Body of pancreas (tissue), 4 donors: ENCODE data around the gene TBL1X. TPM values are rescaled to one million over a fixed set of nuclear protein-coding genes. Genes with fewer than 3 reads are reported as not detected.
A peak's percentile ranks its signal among the peaks of the same experiment; 100 is the strongest.

Experiments
- ATAC-seq: fragments of 150-250 bp; one replicate; pipeline ENCODE4 v1.9.1; 2016
- DNase-seq, 4 donors: peaks; one replicate each; pipeline ENCODE4 v3.0.0-alpha.2; 2019
- H3K27ac ChIP-seq, 4 donors: fragments of 200-600 bp; sonication (generic); 1 replicate in 3 of 4; 2 replicates in 1 of 4; pipeline versions ENCODE4 v1.5.1 to v1.6.1; 2016 to 2019; ENCODE audit warnings: mild to moderate bottlenecking in 1 of 4, mixed read lengths in 1 of 4, moderate library complexity in 1 of 4
- H3K27me3 ChIP-seq, 2 donors: fragments of 200-600 bp; sonication (generic); one replicate each; pipeline ENCODE4 v1.6.0; 2016; ENCODE audit warnings: mild to moderate bottlenecking in 1 of 2
- H3K36me3 ChIP-seq, 2 donors: fragments of 200-600 bp; sonication (generic); replicated peaks in 1 of 2; 2 replicates each; pipeline ENCODE4 v1.5.1; 2016; ENCODE audit warnings: low read depth in 2 of 2; ENCODE audit not compliant: insufficient read depth in 1 of 2
- H3K4me1 ChIP-seq: fragments of 200-600 bp; sonication (generic); one replicate; pipeline ENCODE4 v1.6.0; 2016
- H3K4me3 ChIP-seq, 2 donors: fragments of 200-600 bp; sonication (generic); 1 replicate in 1 of 2; 2 replicates in 1 of 2; pipeline ENCODE4 v1.5.1; 2016 to 2019
- H3K9me3 ChIP-seq, 3 donors: fragments of 200-600 bp; sonication (generic); 1 replicate in 2 of 3; 2 replicates in 1 of 3; pipeline ENCODE4 v1.5.1; 2016
- POLR2A ChIP-seq, 3 donors: fragments of 450-650 bp; IDR thresholded peaks; one replicate each; pipeline ENCODE4 v1.6.1; 2016; ENCODE audit warnings: antibody characterized with exemption in 3 of 3, mild to moderate bottlenecking in 2 of 3
- WGBS, 2 donors: methylation state at CpG; one replicate each; pipeline ENCODE4 v1.1.5; 2017; 5-methylcytosine and 5-hydroxymethylcytosine counted together
- intact Hi-C: fragments of 100-400 bp; cut with DNase I; formaldehyde crosslinking; loops from one replicate; pipeline ENCODE4 v1.15.1; 2023
- total RNA-seq, 2 donors: library from RNA; depleted of rRNA; stranded (reverse); fragments of >200 nt; gene quantifications; one replicate each; pipeline ENCODE4 v1.1.0, GENCODE V29; 2016
- TF ChIP-seq, protein P1 (sequence below), 7 experiments: fragments of 450-650 bp in 4 of 7; fragments of 200-600 bp in 3 of 7; sonication (generic) in 3 of 7; IDR thresholded peaks; one replicate each; pipeline ENCODE4 v1.5.1; 2016 to 2019; ENCODE audit warnings: antibody characterized with exemption in 7 of 7

Gene TBL1X
- total RNA-seq, 2 donors from 2014 or later, result 7.9 to 16.3 TPM

DNA sequence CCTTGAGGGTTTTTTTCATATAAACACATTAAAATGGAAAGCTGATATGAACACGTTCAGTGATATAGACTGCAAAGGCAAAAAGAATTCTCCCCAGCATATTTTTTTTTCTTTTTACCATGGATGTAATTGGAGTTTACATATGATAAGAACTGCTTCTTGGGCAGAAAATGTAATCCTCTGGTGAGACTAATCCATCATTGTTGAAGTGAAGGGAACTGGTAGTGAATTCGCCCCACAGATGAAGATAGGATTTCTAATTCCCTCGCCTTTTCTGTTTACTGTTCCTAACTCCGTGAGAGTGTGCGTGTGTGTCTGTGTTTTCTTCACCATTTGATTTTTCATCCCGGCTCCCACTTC is 211.9 kb downstream of the TBL1X start:
- ATAC-seq (no peak), DNase-seq (no peak)
- H3K27ac ChIP-seq, result no peak overlapping the region
- TF ChIP-seq POLR2A (IDR thresholded peaks at IDR 0.05), result no peak
- TF ChIP-seq, protein P1, sequence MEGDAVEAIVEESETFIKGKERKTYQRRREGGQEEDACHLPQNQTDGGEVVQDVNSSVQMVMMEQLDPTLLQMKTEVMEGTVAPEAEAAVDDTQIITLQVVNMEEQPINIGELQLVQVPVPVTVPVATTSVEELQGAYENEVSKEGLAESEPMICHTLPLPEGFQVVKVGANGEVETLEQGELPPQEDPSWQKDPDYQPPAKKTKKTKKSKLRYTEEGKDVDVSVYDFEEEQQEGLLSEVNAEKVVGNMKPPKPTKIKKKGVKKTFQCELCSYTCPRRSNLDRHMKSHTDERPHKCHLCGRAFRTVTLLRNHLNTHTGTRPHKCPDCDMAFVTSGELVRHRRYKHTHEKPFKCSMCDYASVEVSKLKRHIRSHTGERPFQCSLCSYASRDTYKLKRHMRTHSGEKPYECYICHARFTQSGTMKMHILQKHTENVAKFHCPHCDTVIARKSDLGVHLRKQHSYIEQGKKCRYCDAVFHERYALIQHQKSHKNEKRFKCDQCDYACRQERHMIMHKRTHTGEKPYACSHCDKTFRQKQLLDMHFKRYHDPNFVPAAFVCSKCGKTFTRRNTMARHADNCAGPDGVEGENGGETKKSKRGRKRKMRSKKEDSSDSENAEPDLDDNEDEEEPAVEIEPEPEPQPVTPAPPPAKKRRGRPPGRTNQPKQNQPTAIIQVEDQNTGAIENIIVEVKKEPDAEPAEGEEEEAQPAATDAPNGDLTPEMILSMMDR (IDR thresholded peaks at IDR 0.05), result no peak
- no peaks in the 10 kb centered on the region for H3K27me3 ChIP-seq
- H3K4me1 ChIP-seq, result no peaks in the 10 kb centered on the region
- no peak overlapping the region for H3K4me3 ChIP-seq
- no peaks in the 10 kb centered on the region for H3K9me3 ChIP-seq
- WGBS, 2 donors, result 82 to 88% methylated on average over 6 of the region's 6 CpGs
- intact Hi-C loops, result no loop called here
- no peaks in the 10 kb centered on the region for H3K36me3 ChIP-seq

DNA sequence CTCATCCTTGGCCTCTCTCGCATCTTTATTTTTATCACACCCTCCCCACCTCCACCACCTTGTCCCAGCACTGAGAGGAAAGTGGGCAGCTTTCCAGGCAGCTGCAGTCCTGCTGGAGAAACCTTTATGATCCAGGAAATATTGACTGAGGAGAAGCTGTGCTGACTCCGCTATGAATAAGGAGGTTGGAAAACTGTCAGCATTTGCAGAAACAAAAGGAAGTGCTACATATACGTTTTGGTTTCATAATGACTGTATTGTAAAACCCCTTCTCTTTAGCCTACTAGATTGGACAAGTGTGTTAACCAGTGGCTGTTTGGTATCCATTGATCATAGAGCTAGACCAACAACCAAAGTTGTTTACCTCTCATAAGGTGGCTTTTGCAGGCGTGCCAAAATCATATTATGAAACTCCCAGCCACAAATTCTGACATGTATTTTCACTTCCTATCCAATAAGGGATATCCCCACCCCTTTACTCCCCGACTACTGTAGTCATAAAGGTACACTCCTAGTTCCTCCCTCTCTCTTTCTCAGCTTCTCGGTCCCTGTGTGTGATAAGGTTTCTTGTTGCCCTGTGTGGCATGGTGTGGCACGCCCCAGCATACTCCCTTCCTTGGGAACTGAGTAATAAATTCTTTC is 212.4 kb downstream of the TBL1X start:
- intact Hi-C loops, result no loop called here
- 54 to 69% methylated on average over 7 of the region's 7 CpGs for WGBS, 2 donors
- Histone ChIP-seq H3K27me3 (no peaks in the 10 kb centered on the region), H3K36me3 (no peaks in the 10 kb centered on the region), H3K27ac (no peak overlapping the region), H3K4me1 (no peaks in the 10 kb centered on the region), H3K9me3 (no peaks in the 10 kb centered on the region), H3K4me3 (no peak overlapping the region)
- DNase-seq, result peak in 1 of 4 donors; percentile 3
- TF ChIP-seq, protein P1 (IDR thresholded peaks at IDR 0.05), result no peak
- TF ChIP-seq POLR2A (IDR thresholded peaks at IDR 0.05), result no peak
- no peak for ATAC-seq

DNA sequence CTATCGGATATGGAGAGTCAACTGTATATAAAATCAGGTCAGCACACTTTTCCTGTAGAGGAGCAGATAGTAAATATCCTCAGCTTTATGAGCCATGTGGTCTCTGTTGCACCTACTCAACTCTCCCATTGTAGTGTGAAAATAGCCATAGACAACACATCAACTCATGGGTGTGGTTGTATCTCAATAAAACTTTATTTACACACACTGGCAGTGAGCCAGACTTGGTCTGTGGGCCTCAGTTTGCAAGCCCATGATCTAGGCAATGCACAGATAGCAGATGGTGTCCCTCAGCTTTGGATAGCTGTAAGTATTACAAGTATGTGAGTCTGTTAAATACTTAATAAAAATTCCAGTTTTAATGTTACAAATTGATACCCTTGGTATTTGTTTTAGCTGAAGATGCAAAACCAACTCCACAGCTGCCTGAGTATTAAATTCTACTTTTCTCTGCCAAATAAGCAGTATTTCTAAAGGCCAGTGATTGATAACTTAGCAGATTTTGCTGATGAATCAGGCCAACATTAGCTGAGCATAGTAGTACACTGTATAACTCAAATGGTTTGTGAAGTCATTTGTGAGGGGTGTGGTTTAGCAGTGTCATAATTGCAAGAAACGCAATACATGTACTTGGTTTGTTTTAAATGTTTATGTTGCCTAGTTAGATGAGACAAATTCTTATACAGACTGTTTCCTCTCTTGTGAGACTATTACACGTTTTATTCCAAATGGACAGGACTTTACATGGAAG is 213.5 kb downstream of the TBL1X start:
- intact Hi-C loops, result no loop called here
- TF ChIP-seq, protein P1 (IDR thresholded peaks at IDR 0.05), result no peak
- no peak for TF ChIP-seq POLR2A (IDR thresholded peaks at IDR 0.05)
- WGBS, 2 donors, result 86 to 89% methylated on average over 3 of the region's 3 CpGs
- Histone ChIP-seq H3K4me1 (no peaks in the 10 kb centered on the region), H3K9me3 (no peaks in the 10 kb centered on the region), H3K27ac (no peak overlapping the region), H3K4me3 (no peak overlapping the region), H3K36me3 (no peaks in the 10 kb centered on the region), H3K27me3 (no peaks in the 10 kb centered on the region)
- ATAC-seq (no peak), DNase-seq (no peak)

DNA sequence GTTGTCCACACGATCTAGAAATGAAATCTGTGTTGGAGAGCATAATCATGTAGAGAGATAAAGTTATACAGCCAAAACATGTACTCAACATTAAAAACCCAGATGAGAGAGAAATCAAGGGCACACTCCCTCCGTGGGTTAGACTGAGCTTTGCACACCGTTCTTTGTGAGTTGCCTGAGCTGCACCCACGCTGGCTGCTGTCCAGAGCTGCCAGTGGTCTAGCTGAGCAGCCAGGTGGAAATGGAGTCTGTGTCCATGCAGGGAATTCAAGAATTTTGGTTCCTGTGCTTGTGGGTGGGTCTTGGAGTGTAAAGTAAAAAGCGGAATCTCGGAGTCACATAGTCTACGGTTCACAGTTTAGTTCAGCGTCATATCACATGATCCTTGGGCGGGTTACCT is 216.2 kb downstream of the TBL1X start:
- Histone ChIP-seq H3K36me3 (no peaks in the 10 kb centered on the region), H3K4me3 (no peak overlapping the region), H3K27ac (no peak overlapping the region), H3K27me3 (no peaks in the 10 kb centered on the region), H3K4me1 (no peaks in the 10 kb centered on the region), H3K9me3 (no peaks in the 10 kb centered on the region)
- 83 to 88% methylated on average over 6 to 8 of the region's 9 CpGs for WGBS, 2 donors
- intact Hi-C loops, result no loop called here
- TF ChIP-seq POLR2A (IDR thresholded peaks at IDR 0.05), result no peak
- TF ChIP-seq, protein P1 (IDR thresholded peaks at IDR 0.05), result no peak
- ATAC-seq, result no peak
- no peak for DNase-seq

DNA sequence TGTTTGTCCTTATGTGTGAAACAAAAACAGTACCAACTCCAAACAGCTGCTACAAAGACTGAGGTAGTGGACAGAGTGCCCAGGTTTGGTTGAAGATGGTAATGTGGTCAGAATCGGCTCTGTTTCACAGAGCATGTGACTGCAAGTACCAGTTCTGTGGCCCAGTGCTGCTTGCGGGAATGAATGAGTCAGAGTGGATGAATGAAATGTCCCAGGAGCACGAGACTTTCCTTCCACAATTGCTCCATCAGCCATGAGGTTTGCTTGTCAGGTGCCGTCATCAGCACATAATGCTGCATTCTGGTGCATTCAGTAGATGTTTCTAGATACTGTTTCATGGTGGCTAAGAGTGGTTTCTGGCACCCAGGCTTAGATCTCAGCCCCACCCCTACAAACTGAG is 216.6 kb downstream of the TBL1X start:
- Histone ChIP-seq H3K27me3 (no peaks in the 10 kb centered on the region), H3K9me3 (no peaks in the 10 kb centered on the region), H3K27ac (no peak overlapping the region), H3K4me3 (no peak overlapping the region), H3K36me3 (no peaks in the 10 kb centered on the region), H3K4me1 (no peaks in the 10 kb centered on the region)
- intact Hi-C loops, result no loop called here
- ATAC-seq, result no peak
- DNase-seq, result no peak
- WGBS, 2 donors, result 92 to 100% methylated on average over 1 to 4 of the region's 4 CpGs
- no peak for TF ChIP-seq POLR2A (IDR thresholded peaks at IDR 0.05)
- TF ChIP-seq, protein P1 (IDR thresholded peaks at IDR 0.05), result no peak
